Stimulated activated CD8-positive, alpha-beta memory T cell treated with anti-CD3 and anti-CD28 coated beads, Interleukin-7, amount 100 ng/mL, for 24 hours (primary cell): ENCODE results near the gene MTRF1L.
"Not testable (repeated sequence)": the region's sequence is repeated elsewhere in the genome, so short reads cannot be mapped to it uniquely, and the experiment has no call there.

ENCODE experiments used
- DNase-seq: peaks from one replicate; pipeline ENCODE4 v3.0.0-alpha.2; 2020; ENCODE audit warnings: low read depth

MTRF1L gene

GRCh38 chr6:152969688-152970418 lies 32.7 kb downstream of the MTRF1L start:
- DNase-seq, result no peak

GRCh38 chr6:152966168-152966894 lies 36.2 kb downstream of the MTRF1L start:
- not testable (repeated sequence) for DNase-seq

GRCh38 chr6:152959333-152959732 lies 43.2 kb downstream of the MTRF1L start:
- DNase-seq, result no peak

- no peak for DNase-seq
Observed at GRCh38 chr6:152957796-152958195, 44.7 kb downstream of the MTRF1L start.

GRCh38 chr6:152954443-152954842 lies 48.1 kb downstream of the MTRF1L start:
- DNase-seq, result no peak

GRCh38 chr6:152952866-152953509 lies 49.5 kb downstream of the MTRF1L start:
- no peak for DNase-seq

GRCh38 chr6:152952045-152952444 lies 50.5 kb downstream of the MTRF1L start:
- DNase-seq, result no peak

GRCh38 chr6:152950240-152950639 lies 52.3 kb downstream of the MTRF1L start:
- no peak for DNase-seq

GRCh38 chr6:152948150-152948768 lies 54.2 kb downstream of the MTRF1L start:
- DNase-seq, result no peak

- DNase-seq, result no peak
Observed at GRCh38 chr6:152946995-152947394, 55.5 kb downstream of the MTRF1L start.

- DNase-seq, result no peak
Observed at GRCh38 chr6:152946484-152946883, 56.0 kb downstream of the MTRF1L start.

- no peak for DNase-seq
Observed at GRCh38 chr6:152943260-152943897, 59.1 kb downstream of the MTRF1L start.

GRCh38 chr6:152942319-152942869 lies 60.1 kb downstream of the MTRF1L start:
- DNase-seq, result no peak

GRCh38 chr6:152941746-152942145 lies 60.8 kb downstream of the MTRF1L start:
- no peak for DNase-seq
